HG03469 (cell line): ENCODE measurements around the gene ADIG.

Experiments
- ATAC-seq: cut with Tn5 transposase; IDR thresholded peaks from one replicate; pipeline ENCODE4 v1.9.1; 2021; ENCODE audit warnings: mild to moderate bottlenecking, moderate library complexity, moderate number of reproducible peaks; ENCODE audit not compliant: unreplicated experiment

Gene ADIG

DNA sequence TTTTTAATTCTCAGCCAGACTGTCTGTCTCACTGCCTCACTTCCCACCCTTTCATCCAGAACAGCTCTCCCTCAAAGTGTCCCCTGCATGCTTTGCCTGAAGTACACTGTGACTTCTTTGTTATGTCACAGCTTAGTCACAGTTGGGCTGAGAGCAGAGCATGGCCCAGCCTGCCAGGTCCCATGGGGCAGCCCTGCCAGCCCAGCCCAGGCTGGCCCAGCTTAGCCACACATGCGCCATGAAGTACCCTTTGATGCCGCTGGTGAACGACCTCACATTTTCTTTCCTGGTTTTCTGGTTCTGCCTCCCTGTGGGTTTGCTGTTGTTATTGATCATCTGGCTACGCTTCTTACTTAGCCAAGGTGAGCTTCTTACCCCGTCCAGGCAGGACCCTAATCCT lies at the start of gene ADIG:
Gene ADIG, plus strand, starts transcription at position 185 of the 400 bp plus-strand sequence. Its CDS starts 54 bp downstream, at position 239.
- ATAC-seq: no peak

DNA sequence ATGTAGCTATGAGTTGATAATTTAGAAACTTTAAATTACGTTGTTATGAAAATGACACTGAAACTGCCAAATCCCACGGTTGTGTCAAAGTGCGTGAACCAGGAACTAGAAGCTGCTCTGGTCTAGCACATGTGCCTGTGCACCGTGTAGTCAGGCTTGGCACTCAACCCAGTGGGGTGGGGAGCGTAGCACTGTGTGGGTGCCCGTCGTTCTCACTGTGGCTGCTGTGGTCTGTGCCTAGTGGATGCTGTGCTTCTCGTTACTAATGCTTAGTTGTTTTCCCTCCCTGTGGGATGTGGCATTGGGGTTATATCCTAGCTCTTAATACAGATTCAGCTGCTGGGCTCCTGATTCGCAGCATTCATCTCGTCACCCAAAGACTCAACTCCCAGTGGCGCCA lies 46.2 kb upstream of the ADIG start:
- no peak for ATAC-seq

- no peak for ATAC-seq
These were observed 44.7 kb upstream of the ADIG start for GRCh38 chr20:38536310-38536709.

DNA sequence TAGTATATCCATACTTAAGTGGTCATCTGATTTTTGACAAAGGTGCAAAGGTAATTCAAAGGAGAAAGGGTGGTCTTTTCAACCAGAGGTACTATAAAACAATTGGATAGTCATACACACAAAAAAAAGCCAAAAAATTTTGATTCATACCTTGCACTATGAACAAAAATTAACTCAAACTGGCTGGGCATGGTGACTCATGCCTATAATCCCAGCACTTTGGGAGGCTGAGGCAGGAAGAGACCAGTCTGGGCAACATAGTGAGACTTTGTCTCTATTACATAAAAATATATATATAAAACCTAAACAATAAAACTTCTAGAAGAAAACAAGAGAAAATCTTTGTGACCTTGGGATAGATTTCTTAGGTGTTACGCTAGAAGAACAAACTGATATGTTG lies 43.8 kb upstream of the ADIG start:
- ATAC-seq: no peak

DNA sequence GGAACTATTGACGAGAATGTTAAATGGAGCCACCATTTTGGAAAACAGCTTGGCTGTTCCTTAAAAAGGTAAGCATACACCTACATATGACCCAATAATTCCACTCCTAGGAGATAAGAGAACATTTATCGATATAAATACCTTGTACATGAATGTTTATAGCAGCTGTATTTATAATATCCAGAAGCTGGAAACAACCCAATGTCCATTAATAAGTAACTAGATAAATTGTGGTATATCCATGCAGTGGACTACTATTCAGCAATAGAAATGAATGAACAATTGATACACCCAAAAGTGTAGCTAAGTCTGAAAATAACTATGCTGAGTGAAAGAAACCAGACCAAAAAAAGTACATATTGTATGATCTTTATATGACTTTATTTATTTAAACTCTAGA lies 42.2 kb upstream of the ADIG start:
- no peak for ATAC-seq

- no peak for ATAC-seq
These were observed 37.7 kb upstream of the ADIG start for GRCh38 chr20:38543014-38543906.

DNA sequence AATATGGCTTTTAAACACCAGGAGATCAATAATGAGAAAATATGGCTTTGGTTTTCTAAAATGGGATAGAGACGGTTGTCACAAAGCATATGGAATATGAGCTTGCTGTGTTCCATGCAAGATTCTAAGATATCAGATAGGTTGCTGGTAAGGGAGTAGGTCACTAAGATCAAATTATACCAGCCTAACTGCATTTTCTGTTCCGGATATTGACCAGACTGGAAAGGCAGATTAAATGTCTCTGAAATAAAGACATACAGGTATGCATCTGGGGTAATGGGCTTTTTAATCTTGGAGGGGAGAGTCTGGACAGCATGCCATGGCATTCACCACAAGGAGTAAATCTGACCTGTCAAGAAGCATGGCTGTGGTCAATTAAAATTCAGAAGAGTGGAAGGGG lies 35.2 kb upstream of the ADIG start:
- no peak for ATAC-seq

DNA sequence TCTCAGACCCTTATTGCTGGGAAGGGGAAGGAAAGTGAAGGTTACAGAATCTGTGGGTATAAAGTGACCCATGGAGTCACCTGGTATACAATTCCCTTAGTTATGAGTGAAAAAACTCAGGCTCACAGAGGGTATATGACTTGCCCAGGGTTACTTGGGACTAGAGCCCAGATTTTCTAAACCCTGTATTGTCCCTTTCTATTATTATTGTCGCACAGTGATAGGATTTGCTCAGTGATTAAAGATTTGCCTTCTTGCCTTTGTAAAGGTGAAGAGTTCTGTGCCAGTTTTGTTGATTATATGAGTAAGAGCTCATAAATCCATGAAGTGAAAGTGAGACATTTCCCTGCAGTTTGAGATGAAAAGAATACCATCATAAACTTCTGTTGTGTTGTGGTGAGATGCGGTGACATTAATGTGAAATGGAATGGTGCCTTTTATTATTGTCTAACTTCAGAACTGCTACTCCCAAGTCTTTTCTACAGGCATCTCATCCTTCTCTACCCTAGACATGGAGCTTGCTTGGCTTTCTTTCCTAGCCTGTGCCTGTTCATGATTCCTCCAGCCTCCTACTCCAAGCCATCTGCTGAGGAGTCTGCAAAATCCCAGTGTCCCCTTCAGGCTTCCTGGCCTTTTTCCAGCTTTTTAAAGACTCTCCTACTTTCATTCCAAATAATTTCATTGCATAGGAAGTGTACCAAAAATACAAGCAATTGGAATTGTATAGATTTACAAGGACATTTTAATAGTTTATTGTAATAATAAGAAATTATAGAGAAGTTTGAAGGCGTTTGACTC lies 33.5 kb upstream of the ADIG start:
- no peak for ATAC-seq

GRCh38 chr20:38548356-38549083 lies 32.5 kb upstream of the ADIG start:
- ATAC-seq: no peak

DNA sequence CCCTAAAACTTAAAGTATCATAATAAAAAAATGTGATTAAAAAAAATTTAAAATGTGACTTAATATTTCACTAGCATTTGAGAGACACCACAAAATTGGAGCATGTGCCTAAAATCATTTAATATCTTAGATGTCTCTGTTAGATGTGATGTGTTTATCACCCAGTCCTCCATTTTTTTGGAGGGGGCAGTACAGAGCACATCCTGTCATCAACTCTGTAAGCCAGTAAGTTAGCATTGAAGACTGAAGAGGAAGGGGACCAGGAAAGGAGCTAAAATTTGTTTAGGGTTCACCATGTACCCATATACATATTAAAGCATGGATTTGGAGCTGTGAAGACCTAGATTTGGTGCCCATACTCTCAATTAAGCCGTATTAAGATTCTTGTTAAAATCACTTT lies 30.7 kb upstream of the ADIG start:
- ATAC-seq: no peak

- no peak for ATAC-seq
These were observed 29.9 kb upstream of the ADIG start for GRCh38 chr20:38551056-38551626.

DNA sequence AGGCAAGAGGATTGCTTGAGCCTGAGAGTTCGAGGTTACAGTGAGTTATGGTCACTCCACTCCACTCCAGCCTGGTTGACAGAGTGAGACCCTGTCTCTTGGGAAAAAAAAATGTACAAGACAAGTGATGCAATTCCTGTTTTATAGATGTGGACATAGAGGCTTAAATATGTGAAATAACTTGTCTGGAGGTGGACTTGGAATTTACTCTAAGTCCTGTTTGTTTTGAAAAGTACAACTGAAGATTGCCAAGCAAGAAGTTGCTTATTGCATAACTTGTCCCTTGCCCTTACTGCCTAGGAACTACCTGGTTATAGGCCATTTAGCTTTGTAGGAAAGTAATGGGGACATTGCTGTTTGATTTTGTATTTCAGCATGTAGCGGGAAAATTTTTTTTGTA lies 26.0 kb upstream of the ADIG start:
- no peak for ATAC-seq

DNA sequence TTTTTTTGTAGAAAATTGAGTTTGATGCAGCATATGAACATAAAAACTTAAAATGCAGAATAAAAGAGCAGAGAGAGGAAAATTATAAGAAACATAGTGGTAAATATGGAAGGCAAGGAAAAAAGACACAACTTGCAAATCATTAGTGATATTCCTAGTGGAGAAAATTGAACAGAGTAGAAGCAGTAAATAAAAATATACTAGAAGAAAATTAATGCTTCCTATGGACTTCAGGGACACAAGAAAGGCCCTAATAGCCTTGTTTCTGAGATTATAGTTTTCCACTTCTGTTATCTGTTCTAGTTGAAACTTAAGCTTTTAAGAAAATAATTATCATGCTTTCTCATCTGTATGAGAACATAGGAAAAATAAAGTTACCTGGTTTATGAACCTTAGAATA lies 25.6 kb upstream of the ADIG start:
- no peak for ATAC-seq

DNA sequence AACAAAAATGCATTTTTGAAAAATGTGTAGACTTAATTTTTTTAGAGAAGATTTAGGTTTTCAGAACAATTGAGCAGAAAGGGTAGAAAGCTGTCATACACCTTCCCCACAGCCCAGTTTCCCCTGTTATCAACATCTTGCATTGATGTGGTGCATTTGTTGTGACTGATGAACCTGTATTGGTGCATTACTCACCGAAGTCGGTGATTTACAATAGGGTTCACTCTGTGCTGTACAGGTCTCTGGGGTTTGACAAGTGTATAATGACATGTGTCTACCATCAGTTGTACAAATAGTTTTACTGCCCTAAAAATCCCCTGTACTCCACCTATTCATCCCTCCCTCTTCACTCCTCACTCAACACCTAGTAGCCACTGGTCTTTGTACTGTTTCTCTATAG lies 23.8 kb upstream of the ADIG start:
- ATAC-seq: no peak

- ATAC-seq: no peak
These were observed 22.2 kb upstream of the ADIG start for GRCh38 chr20:38558596-38559360.

DNA sequence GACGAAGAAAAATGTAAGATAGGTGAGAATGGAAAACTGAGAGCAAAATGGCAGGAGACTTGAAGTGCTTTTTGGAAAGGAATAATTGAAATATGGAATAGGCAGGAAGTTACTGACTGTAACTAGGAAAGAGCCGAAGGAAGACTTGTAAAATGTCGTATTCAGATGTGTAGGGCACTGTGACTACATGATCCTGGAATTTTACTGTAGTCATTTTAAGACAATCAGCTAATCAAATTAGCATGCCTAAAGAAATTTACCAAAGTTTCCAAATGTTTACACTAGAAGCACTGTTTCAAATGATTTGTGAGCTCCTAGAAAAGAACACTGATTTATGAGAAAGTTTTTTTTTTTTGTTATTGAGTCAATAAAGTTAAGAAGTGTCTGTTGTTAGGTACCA lies 21.2 kb upstream of the ADIG start:
- ATAC-seq: no peak

DNA sequence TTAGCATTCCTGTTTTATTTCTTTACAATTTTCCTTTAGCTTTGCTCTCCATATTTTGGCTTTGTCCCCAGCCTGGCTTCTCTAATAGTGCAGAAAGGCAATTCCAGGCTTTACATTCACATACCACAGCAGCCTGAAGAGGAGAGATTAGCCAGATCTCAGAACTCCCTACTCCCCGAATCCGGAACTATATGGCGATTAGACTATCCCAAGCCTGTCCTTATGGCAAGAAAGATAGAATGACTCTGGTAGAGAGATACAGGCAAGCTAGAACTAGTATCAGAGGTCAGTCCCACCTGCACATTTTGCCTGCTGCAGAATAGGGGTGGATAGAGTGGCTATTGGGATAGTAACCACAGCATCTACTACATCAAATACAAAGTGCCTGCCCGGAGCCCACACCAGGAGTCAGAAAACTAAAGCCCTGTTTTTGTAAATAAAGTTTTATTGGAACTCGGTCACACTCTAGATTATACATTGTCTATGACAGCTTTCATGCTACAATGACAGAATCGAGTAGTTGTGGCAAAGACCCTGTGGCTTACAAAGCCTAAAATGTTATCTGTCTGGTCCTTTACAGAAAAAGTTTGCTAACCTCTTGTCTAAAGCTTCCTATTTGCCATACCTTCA lies 17.1 kb upstream of the ADIG start:
- no peak for ATAC-seq

GRCh38 chr20:38564680-38565079 lies 16.3 kb upstream of the ADIG start:
- no peak for ATAC-seq

GRCh38 chr20:38566036-38566598 lies 14.9 kb upstream of the ADIG start:
- no peak for ATAC-seq
